ENCODE results near the gene FBRSL1.
A peak's percentile ranks its signal among the peaks of the same experiment; 100 is the strongest.

The FBRSL1 gene

DNA sequence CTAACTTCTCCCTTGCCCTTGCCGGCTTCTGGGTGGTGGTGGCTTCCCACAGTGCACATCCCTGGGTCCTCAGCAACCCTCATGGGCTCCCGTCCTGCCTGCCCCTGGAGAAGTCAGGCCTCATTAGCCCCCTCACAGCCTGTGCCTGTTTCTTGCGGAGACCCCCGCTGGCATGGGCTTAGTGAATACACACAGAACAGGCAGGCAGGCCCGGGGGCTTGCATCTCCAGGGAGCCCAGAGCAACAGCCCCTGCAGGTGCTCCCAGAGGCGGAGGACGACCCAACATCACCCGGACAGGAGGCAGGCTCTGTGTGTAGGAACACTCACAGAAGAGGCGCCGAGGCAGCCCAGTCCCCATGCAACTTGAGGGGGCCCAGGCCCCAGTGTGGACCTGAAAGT is 25.1 kb upstream of the FBRSL1 start:
- Histone ChIP-seq H3K4me1 (ENCODE audit: insufficient read depth, low read length) (no peaks in the 10 kb centered on the region; the same call in 1 of the 2 replicates), H3K9ac (ENCODE audit: low read depth, low read length) (no peak overlapping the region)

GRCh38 chr12:132465269-132466190 is 24.4 kb upstream of the FBRSL1 start:
- H3K4me1 ChIP-seq (ENCODE audit: insufficient read depth, low read length): no peaks in the 10 kb centered on the region; the same call in 1 of the 2 replicates
- no peak overlapping the region for H3K4me3 ChIP-seq (ENCODE audit: low read length)
- peaks cover 76% of the 10 kb centered on the region for H3K27me3 ChIP-seq (ENCODE audit: insufficient read depth, low read length)
- H3K36me3 ChIP-seq (ENCODE audit: insufficient read depth, low read depth, low read length): no peaks in the 10 kb centered on the region
- H3K9me3 ChIP-seq (ENCODE audit: insufficient read depth, low read depth, low read length): peaks cover 9% of the 10 kb centered on the region
- no peak overlapping the region for H3K9ac ChIP-seq (ENCODE audit: low read depth, low read length)
- no peak overlapping the region for H3K27ac ChIP-seq (ENCODE audit: low read length)

More for the DNA sequence above, 25.1 kb upstream of the FBRSL1 start:
- Histone ChIP-seq H3K9me3 (ENCODE audit: insufficient read depth, low read depth, low read length) (peaks cover 14% of the 10 kb centered on the region), H3K27me3 (ENCODE audit: insufficient read depth, low read length) (peaks cover 75% of the 10 kb centered on the region), H3K4me3 (ENCODE audit: low read length) (no peak overlapping the region), H3K36me3 (ENCODE audit: insufficient read depth, low read depth, low read length) (no peaks in the 10 kb centered on the region), H3K27ac (ENCODE audit: low read length) (no peak overlapping the region)

- no peak overlapping the region for H3K4me3 ChIP-seq (ENCODE audit: low read length)
- H3K9me3 ChIP-seq (ENCODE audit: insufficient read depth, low read depth, low read length): peaks cover 9% of the 10 kb centered on the region; the same call in 1 of the 2 replicates
- H3K27ac ChIP-seq (ENCODE audit: low read length): no peak overlapping the region
- no peaks in the 10 kb centered on the region for H3K36me3 ChIP-seq (ENCODE audit: insufficient read depth, low read depth, low read length)
- peaks cover 76% of the 10 kb centered on the region for H3K27me3 ChIP-seq (ENCODE audit: insufficient read depth, low read length)
- no peaks in the 10 kb centered on the region; the same call in 1 of the 2 replicates for H3K4me1 ChIP-seq (ENCODE audit: insufficient read depth, low read length)
- H3K9ac ChIP-seq (ENCODE audit: low read depth, low read length): no peak overlapping the region
These were observed 23.4 kb upstream of the FBRSL1 start for GRCh38 chr12:132466241-132467201.

- H3K9me3 ChIP-seq (ENCODE audit: insufficient read depth, low read depth, low read length): peaks cover 9% of the 10 kb centered on the region; the same call in 1 of the 2 replicates
- H3K4me3 ChIP-seq (ENCODE audit: low read length): no peak overlapping the region
- no peak overlapping the region for H3K9ac ChIP-seq (ENCODE audit: low read depth, low read length)
- H3K27me3 ChIP-seq (ENCODE audit: insufficient read depth, low read length): peaks cover 76% of the 10 kb centered on the region
- no peak overlapping the region for H3K27ac ChIP-seq (ENCODE audit: low read length)
- no peaks in the 10 kb centered on the region; the same call in 1 of the 2 replicates for H3K4me1 ChIP-seq (ENCODE audit: insufficient read depth, low read length)
- H3K36me3 ChIP-seq (ENCODE audit: insufficient read depth, low read depth, low read length): no peaks in the 10 kb centered on the region
These were observed 22.4 kb upstream of the FBRSL1 start for GRCh38 chr12:132467511-132467910.

DNA sequence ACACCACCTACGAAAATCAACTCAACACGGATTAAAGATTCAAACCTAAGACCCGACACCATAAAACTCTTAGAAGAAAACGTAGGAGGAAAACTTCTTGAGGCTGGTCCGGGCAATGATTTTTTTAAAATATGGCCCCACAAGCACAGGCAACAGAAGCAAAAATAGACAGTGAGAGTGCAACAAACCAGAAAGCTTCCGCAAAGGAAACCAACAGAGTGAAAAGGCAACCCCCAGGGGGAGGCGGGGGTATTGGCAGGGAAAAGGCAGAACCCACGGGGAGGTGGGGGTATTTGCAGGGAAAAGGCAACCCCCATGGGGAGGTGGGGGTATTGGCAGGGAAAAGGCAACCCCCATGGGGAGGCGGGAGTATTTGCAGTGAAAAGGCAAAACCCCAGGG is 20.5 kb upstream of the FBRSL1 start:
- H3K9me3 ChIP-seq (ENCODE audit: insufficient read depth, low read depth, low read length): no peaks in the 10 kb centered on the region
- H3K4me1 ChIP-seq (ENCODE audit: insufficient read depth, low read length): no peaks in the 10 kb centered on the region; the same call in 1 of the 2 replicates
- H3K27ac ChIP-seq (ENCODE audit: low read length): no peak overlapping the region
- no peaks in the 10 kb centered on the region for H3K36me3 ChIP-seq (ENCODE audit: insufficient read depth, low read depth, low read length)
- H3K4me3 ChIP-seq (ENCODE audit: low read length): peak overlapping the region; percentile 34; the same call in 1 of the 2 replicates
- peaks cover 65% of the 10 kb centered on the region for H3K27me3 ChIP-seq (ENCODE audit: insufficient read depth, low read length)
- no peak overlapping the region for H3K9ac ChIP-seq (ENCODE audit: low read depth, low read length)

- H3K27me3 ChIP-seq (ENCODE audit: insufficient read depth, low read length): peaks cover 58% of the 10 kb centered on the region
- no peak overlapping the region for H3K9ac ChIP-seq (ENCODE audit: low read depth, low read length)
- no peaks in the 10 kb centered on the region for H3K36me3 ChIP-seq (ENCODE audit: insufficient read depth, low read depth, low read length)
- H3K9me3 ChIP-seq (ENCODE audit: insufficient read depth, low read depth, low read length): no peaks in the 10 kb centered on the region
- H3K4me1 ChIP-seq (ENCODE audit: insufficient read depth, low read length): no peaks in the 10 kb centered on the region; the same call in 1 of the 2 replicates
- no peak overlapping the region for H3K4me3 ChIP-seq (ENCODE audit: low read length)
- H3K27ac ChIP-seq (ENCODE audit: low read length): no peak overlapping the region
These were observed 19.6 kb upstream of the FBRSL1 start for GRCh38 chr12:132470397-132470796.

- Histone ChIP-seq H3K4me3 (ENCODE audit: low read length) (no peak overlapping the region), H3K27ac (ENCODE audit: low read length) (no peak overlapping the region)
These were observed 18.7 kb upstream of the FBRSL1 start for GRCh38 chr12:132471011-132471857.

DNA sequence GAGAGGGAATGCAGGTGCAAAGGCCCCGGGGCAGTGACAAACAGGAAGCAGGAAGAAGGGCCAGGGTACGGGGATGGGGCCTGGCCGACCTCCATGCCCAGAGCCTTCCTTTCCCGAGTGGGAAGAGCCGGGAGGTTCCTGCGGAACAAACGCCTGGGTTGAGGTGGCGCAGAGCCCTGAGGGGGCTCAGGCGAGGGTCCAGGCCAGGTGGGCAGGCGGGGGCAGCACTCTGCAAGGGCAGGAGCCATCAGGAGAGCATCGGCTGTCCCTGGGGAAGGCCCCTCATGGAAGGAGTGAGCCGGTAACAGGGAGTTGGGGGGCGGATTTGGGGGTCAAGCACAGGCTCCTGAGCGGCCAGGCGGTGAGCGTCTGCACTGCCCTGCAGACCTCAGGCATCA is 18.1 kb upstream of the FBRSL1 start:
- H3K9ac ChIP-seq (ENCODE audit: low read depth, low read length): no peak overlapping the region

More at GRCh38 chr12:132471011-132471857, 18.7 kb upstream of the FBRSL1 start:
- no peak overlapping the region for H3K9ac ChIP-seq (ENCODE audit: low read depth, low read length)
- H3K9me3 ChIP-seq (ENCODE audit: insufficient read depth, low read depth, low read length): no peaks in the 10 kb centered on the region
- H3K36me3 ChIP-seq (ENCODE audit: insufficient read depth, low read depth, low read length): no peaks in the 10 kb centered on the region
- H3K27me3 ChIP-seq (ENCODE audit: insufficient read depth, low read length): peaks cover 52% of the 10 kb centered on the region
- no peaks in the 10 kb centered on the region; the same call in 1 of the 2 replicates for H3K4me1 ChIP-seq (ENCODE audit: insufficient read depth, low read length)

GRCh38 chr12:132472386-132472785 is 17.6 kb upstream of the FBRSL1 start:
- Histone ChIP-seq H3K27ac (ENCODE audit: low read length) (no peak overlapping the region), H3K27me3 (ENCODE audit: insufficient read depth, low read length) (peaks cover 52% of the 10 kb centered on the region), H3K4me3 (ENCODE audit: low read length) (no peak overlapping the region), H3K9me3 (ENCODE audit: insufficient read depth, low read depth, low read length) (no peaks in the 10 kb centered on the region), H3K36me3 (ENCODE audit: insufficient read depth, low read depth, low read length) (no peaks in the 10 kb centered on the region), H3K4me1 (ENCODE audit: insufficient read depth, low read length) (no peaks in the 10 kb centered on the region; the same call in 1 of the 2 replicates), H3K9ac (ENCODE audit: low read depth, low read length) (no peak overlapping the region)

More for the DNA sequence above, 18.1 kb upstream of the FBRSL1 start:
- H3K27me3 ChIP-seq (ENCODE audit: insufficient read depth, low read length): peaks cover 52% of the 10 kb centered on the region
- no peaks in the 10 kb centered on the region for H3K9me3 ChIP-seq (ENCODE audit: insufficient read depth, low read depth, low read length)
- H3K4me3 ChIP-seq (ENCODE audit: low read length): no peak overlapping the region
- no peaks in the 10 kb centered on the region for H3K36me3 ChIP-seq (ENCODE audit: insufficient read depth, low read depth, low read length)
- H3K4me1 ChIP-seq (ENCODE audit: insufficient read depth, low read length): no peaks in the 10 kb centered on the region; the same call in 1 of the 2 replicates
- H3K27ac ChIP-seq (ENCODE audit: low read length): no peak overlapping the region

DNA sequence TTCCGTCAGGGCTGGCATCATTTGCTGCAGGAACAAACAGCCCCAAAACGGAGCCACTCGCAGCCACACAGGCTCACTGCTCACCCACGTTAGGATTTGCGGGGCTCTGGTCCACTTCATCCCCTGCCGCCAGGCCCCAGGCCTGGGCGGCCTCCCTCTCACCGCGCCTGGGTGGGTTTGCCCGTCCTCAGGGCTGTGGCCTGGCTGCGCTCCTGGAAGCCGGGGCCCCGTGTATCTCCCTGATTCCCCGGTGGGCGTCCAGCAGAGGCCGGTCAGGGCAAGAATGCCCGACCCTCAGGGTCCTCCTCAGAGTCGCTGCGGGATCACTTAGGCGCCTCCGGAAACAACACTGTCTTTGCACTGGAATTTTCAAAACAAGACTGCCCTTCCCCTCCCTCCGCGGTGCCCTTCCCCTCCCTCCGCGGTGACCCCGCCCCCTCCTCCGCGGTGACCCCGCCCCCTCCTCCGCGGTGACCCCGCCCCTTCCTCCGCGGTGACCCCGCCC is 15.7 kb upstream of the FBRSL1 start:
- Histone ChIP-seq H3K9ac (ENCODE audit: low read depth, low read length) (no peak overlapping the region), H3K4me1 (ENCODE audit: insufficient read depth, low read length) (no peaks in the 10 kb centered on the region; the same call in 1 of the 2 replicates), H3K36me3 (ENCODE audit: insufficient read depth, low read depth, low read length) (no peaks in the 10 kb centered on the region), H3K9me3 (ENCODE audit: insufficient read depth, low read depth, low read length) (no peaks in the 10 kb centered on the region), H3K27ac (ENCODE audit: low read length) (no peak overlapping the region), H3K27me3 (ENCODE audit: insufficient read depth, low read length) (peaks cover 56% of the 10 kb centered on the region), H3K4me3 (ENCODE audit: low read length) (no peak overlapping the region)

Data from iPS-20b (cell line).